ENCODE results near the gene DEPDC5.

- TF ChIP-seq CTCF (conservative IDR thresholded peaks at IDR 0.05; ENCODE audit: low read length) (no peak), EZH2phosphoT487 (IDR thresholded peaks at IDR 0.05; ENCODE audit: borderline replicate concordance, low read depth, low read length) (no peak)
Observed at GRCh38 chr22:31829505-31829904, 75.7 kb downstream of the DEPDC5 start.
